Omental fat pad (tissue), 4 donors: ENCODE results near the gene TMEFF1. TPM values are rescaled to one million over a fixed set of nuclear protein-coding genes. Genes with fewer than 3 reads are reported as not detected.

Experiments
- ATAC-seq: fragments of 150-250 bp; one replicate; pipeline ENCODE4 v1.9.1; 2016; ENCODE audit warnings: mild to moderate bottlenecking, moderate library complexity; ENCODE audit not compliant: low FRiP score
- DNase-seq: peaks from one replicate; pipeline ENCODE4 v3.0.0-alpha.2; 2019; ENCODE audit warnings: low spot score
- CTCF ChIP-seq, 3 donors: fragments of 450-650 bp; IDR thresholded peaks; one replicate each; pipeline ENCODE4 v1.5.1; 2016 to 2017; ENCODE audit warnings: antibody characterized with exemption in 3 of 3, mild to moderate bottlenecking in 3 of 3, moderate library complexity in 2 of 3
- total RNA-seq, 4 donors: library from RNA; depleted of rRNA; stranded (reverse); fragments of >200 nt; gene quantifications; one replicate each; pipeline ENCODE4 v1.1.0, GENCODE V29; 2016

TMEFF1 gene
- total RNA-seq, 4 donors from 2014 or later = 0.60 to 2.4 TPM; not detected in 2

DNA sequence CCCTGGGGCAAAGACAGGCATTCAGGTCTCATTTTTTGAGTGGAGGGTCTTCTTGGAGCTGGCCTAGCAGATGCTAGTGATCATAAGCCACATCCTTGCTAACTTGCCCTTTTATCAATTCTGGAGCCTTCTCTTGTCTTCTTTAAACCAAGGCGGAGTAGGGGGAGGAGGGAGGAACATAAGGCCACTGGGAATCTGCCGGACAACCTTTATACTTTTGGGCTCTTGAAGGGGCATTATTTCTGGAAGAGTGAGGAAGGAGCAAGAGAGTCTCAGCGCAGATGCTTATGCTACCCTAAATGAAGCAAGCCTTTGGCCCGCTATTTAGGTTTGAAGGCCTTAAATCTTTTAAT is 2.0 kb downstream of the TMEFF1 start:
- no peak for TF ChIP-seq CTCF (IDR thresholded peaks at IDR 0.05)
- DNase-seq = no peak
- no peak for ATAC-seq

GRCh38 chr9:100477241-100477640 is 4.3 kb downstream of the TMEFF1 start:
- no peak for DNase-seq
- no peak for ATAC-seq
- no peak for TF ChIP-seq CTCF (IDR thresholded peaks at IDR 0.05)

DNA sequence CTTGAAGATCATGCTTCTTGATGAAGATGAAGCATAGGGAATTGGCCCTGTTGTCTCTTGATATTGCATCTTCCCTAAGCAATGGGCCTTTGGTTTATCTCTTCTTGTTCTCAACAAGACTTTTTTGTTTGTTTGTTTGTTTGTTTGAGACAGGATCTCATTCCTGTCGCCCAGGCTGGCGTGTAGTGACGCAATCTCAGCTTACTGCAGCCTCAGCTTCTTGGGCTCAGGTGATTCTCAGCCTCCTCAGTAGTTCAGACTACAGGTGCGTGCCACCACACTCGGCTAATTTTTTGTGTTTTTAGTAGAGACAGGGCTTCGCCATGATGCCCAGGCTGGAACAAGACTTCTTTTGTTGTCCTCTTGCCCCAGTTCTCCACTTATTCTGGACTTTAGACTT is 5.2 kb downstream of the TMEFF1 start:
- no peak for TF ChIP-seq CTCF (IDR thresholded peaks at IDR 0.05)
- ATAC-seq = no peak

GRCh38 chr9:100479820-100480219 is 6.9 kb downstream of the TMEFF1 start:
- DNase-seq (no peak), ATAC-seq (no peak)
- no peak for TF ChIP-seq CTCF (IDR thresholded peaks at IDR 0.05)

More for the DNA sequence above, 5.2 kb downstream of the TMEFF1 start:
- no peak for DNase-seq

DNA sequence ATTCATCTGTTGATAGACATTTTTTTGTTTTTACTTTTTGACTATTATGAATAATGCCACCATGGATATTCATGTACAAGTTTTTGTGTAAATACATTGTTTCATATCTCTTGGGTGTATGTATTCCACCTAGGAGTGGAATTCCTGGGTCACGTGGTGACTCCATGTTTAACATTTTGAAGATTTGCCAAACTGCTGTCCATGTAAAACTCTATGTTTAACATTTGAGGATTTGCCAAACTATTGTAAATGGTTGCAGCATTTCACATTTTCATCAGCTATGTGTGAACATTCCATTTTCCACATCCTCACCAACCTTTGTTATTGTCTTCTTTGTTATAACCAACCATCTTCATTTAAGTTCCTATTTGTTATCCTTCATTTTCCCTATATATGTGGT is 12.2 kb downstream of the TMEFF1 start:
- ATAC-seq (no peak), DNase-seq (no peak)
- no peak for TF ChIP-seq CTCF (IDR thresholded peaks at IDR 0.05)

GRCh38 chr9:100486479-100487176 is 13.7 kb downstream of the TMEFF1 start:
- no peak for TF ChIP-seq CTCF (IDR thresholded peaks at IDR 0.05)
- ATAC-seq (no peak), DNase-seq (no peak)

GRCh38 chr9:100488177-100488576 is 15.2 kb downstream of the TMEFF1 start:
- no peak for TF ChIP-seq CTCF (IDR thresholded peaks at IDR 0.05)
- ATAC-seq (no peak), DNase-seq (no peak)
